Neural progenitor cell (in vitro differentiated cells): Measurements from ENCODE around the gene PI4KB. TPM values are rescaled to one million over a fixed set of nuclear protein-coding genes. Genes with fewer than 3 reads are reported as not detected.

Experiments used
- DNase-seq: peaks from one replicate; pipeline ENCODE4 v3.0.0-alpha.2; 2016; ENCODE audit warnings: low spot score
- H2AFZ ChIP-seq: fragments of 200-600 bp; sonication (generic); replicated peaks from 2 replicates; pipeline ENCODE4 v1.6.1; 2016; ENCODE audit warnings: antibody characterized with exemption
- H3F3A ChIP-seq: fragments of 200-600 bp; sonication (generic); 2 replicates; pipeline ENCODE4 v1.6.1; 2016; ENCODE audit warnings: antibody characterized with exemption, low read depth
- H3K27ac ChIP-seq: fragments of 200-600 bp; sonication (generic); 2 replicates; pipeline ENCODE4 v1.5.1; 2016; ENCODE audit warnings: mild to moderate bottlenecking
- H3K27me3 ChIP-seq: fragments of 200-600 bp; sonication (generic); 2 replicates; pipeline ENCODE4 v1.6.1; 2016; ENCODE audit warnings: mild to moderate bottlenecking, moderate library complexity
- H3K36me3 ChIP-seq: fragments of 200-600 bp; sonication (generic); 2 replicates; pipeline ENCODE4 v1.5.1; 2016
- H3K4me1 ChIP-seq: fragments of 200-600 bp; sonication (generic); 2 replicates; pipeline ENCODE4 v1.6.1; 2016; ENCODE audit warnings: mixed run types
- H3K4me2 ChIP-seq: fragments of 200-600 bp; sonication (generic); 2 replicates; pipeline ENCODE4 v1.6.1; 2016
- H3K4me3 ChIP-seq: fragments of 200-600 bp; sonication (generic); 2 replicates; pipeline ENCODE4 v1.5.1; 2016
- H3K79me2 ChIP-seq: fragments of 200-600 bp; sonication (generic); 2 replicates; pipeline ENCODE4 v1.6.1; 2016; ENCODE audit warnings: low read depth
- H3K9ac ChIP-seq: fragments of 200-600 bp; sonication (generic); 2 replicates; pipeline ENCODE4 v1.6.1; 2016
- H3K9me3 ChIP-seq: fragments of 200-600 bp; sonication (generic); 2 replicates; pipeline ENCODE4 v1.5.1; 2016; ENCODE audit warnings: low read depth
- H4K20me1 ChIP-seq: fragments of 200-600 bp; sonication (generic); 2 replicates; pipeline ENCODE4 v1.6.1; 2016; ENCODE audit warnings: low read depth
- H3K27ac Mint-ChIP-seq: 3 replicates; pipeline ENCODE4 v1.8.0; 2021; ENCODE audit warnings: mixed read lengths
- H3K27me3 Mint-ChIP-seq: 2 replicates; pipeline ENCODE4 v1.8.0; 2022; ENCODE audit warnings: low read depth, mild to moderate bottlenecking, inconsistent platforms, moderate library complexity, mixed read lengths; ENCODE audit not compliant: insufficient read depth
- H3K36me3 Mint-ChIP-seq: 3 replicates; pipeline ENCODE4 v1.8.0; 2021; ENCODE audit warnings: mixed read lengths
- H3K4me1 Mint-ChIP-seq: 3 replicates; pipeline ENCODE4 v1.8.0; 2021; ENCODE audit warnings: mixed read lengths
- H3K4me3 Mint-ChIP-seq: 3 replicates; pipeline ENCODE4 v1.8.0; 2021; ENCODE audit warnings: mild to moderate bottlenecking, moderate library complexity, mixed read lengths
- H3K9me3 Mint-ChIP-seq: 3 replicates; pipeline ENCODE4 v1.8.0; 2020; ENCODE audit warnings: mixed read lengths
- CTCF ChIP-seq: fragments of 200-600 bp; sonication (generic); IDR thresholded peaks from 2 replicates; pipeline ENCODE4 v1.5.1; 2017; ENCODE audit warnings: antibody characterized with exemption, mild to moderate bottlenecking
- EZH2 ChIP-seq: fragments of 200-600 bp; sonication (generic); IDR thresholded peaks from 2 replicates; pipeline ENCODE4 v1.6.1; 2017; ENCODE audit warnings: antibody characterized with exemption, mild to moderate bottlenecking, moderate library complexity
- EZH2phosphoT487 ChIP-seq: fragments of 200-600 bp; sonication (generic); IDR thresholded peaks from 2 replicates; pipeline ENCODE4 v1.6.1; 2017; ENCODE audit warnings: antibody characterized with exemption
- total RNA-seq: library from RNA; depleted of rRNA; stranded (reverse); fragments of >200 nt; gene quantifications from 2 replicates; pipeline ENCODE4 v1.2.3, GENCODE V29; 2015; ENCODE audit warnings: low replicate concordance

The PI4KB gene
- total RNA-seq, 1 donor from 2014 or later, result 19.0 TPM

GRCh38 chr1:151326619-151327222 lies 495 bp downstream of the PI4KB start:
- H3K27ac Mint-ChIP-seq, result peak overlapping the region; percentile 94
- no peaks in the 10 kb centered on the region for H3K9me3 Mint-ChIP-seq
- peaks cover 11% of the 10 kb centered on the region for H3F3A ChIP-seq
- peaks cover 4% of the 10 kb centered on the region for H3K27me3 Mint-ChIP-seq
- H3K4me3 ChIP-seq, result peak overlapping the region; percentile 64
- peaks cover 15% of the 10 kb centered on the region for H3K36me3 Mint-ChIP-seq
- peaks cover 10% of the 10 kb centered on the region for H3K4me1 ChIP-seq
- no peaks in the 10 kb centered on the region for H3K9me3 ChIP-seq
- peaks cover 26% of the 10 kb centered on the region for H3K4me1 Mint-ChIP-seq
- H3K4me3 Mint-ChIP-seq, result peak overlapping the region; percentile 92
- H3K27me3 ChIP-seq, result no peaks in the 10 kb centered on the region
- peak overlapping the region; percentile 92 for H3K9ac ChIP-seq
- peak overlapping the region; percentile 86 for H3K4me2 ChIP-seq
- no peak for DNase-seq
- H2AFZ ChIP-seq, result no peak overlapping the region
- H3K79me2 ChIP-seq, result peaks cover 38% of the 10 kb centered on the region
- no peaks in the 10 kb centered on the region for H4K20me1 ChIP-seq
- TF ChIP-seq CTCF (no peak), EZH2phosphoT487 (no peak), EZH2 (no peak)
- H3K36me3 ChIP-seq, result no peaks in the 10 kb centered on the region
- no peak overlapping the region for H3K27ac ChIP-seq

GRCh38 chr1:151325646-151326429 lies 1.4 kb downstream of the PI4KB start:
- no peak for DNase-seq
- Histone ChIP-seq H3K4me3 (peak overlapping the region; percentile 64), H3F3A (peaks cover 11% of the 10 kb centered on the region), H3K79me2 (peaks cover 38% of the 10 kb centered on the region), H3K36me3 (no peaks in the 10 kb centered on the region), H4K20me1 (no peaks in the 10 kb centered on the region), H3K4me1 (peaks cover 10% of the 10 kb centered on the region), H3K4me2 (peak overlapping the region; percentile 86), H3K27ac (no peak overlapping the region), H3K27me3 (no peaks in the 10 kb centered on the region), H3K9me3 (no peaks in the 10 kb centered on the region), H2AFZ (no peak overlapping the region), H3K9ac (peak overlapping the region; percentile 92)
- no peak for TF ChIP-seq EZH2
- H3K9me3 Mint-ChIP-seq, result no peaks in the 10 kb centered on the region
- H3K4me3 Mint-ChIP-seq, result peak overlapping the region; percentile 92
- peaks cover 26% of the 10 kb centered on the region for H3K4me1 Mint-ChIP-seq
- H3K36me3 Mint-ChIP-seq, result peaks cover 18% of the 10 kb centered on the region
- peaks cover 4% of the 10 kb centered on the region for H3K27me3 Mint-ChIP-seq
- H3K27ac Mint-ChIP-seq, result peak overlapping the region; percentile 94

GRCh38 chr1:151325231-151325630 lies 2.0 kb downstream of the PI4KB start:
- peaks cover 11% of the 10 kb centered on the region for H3F3A ChIP-seq
- no peak overlapping the region for H3K4me3 ChIP-seq
- H3K27me3 ChIP-seq, result no peaks in the 10 kb centered on the region
- peaks cover 20% of the 10 kb centered on the region for H3K36me3 Mint-ChIP-seq
- no peak overlapping the region for H3K27ac Mint-ChIP-seq
- H4K20me1 ChIP-seq, result no peaks in the 10 kb centered on the region
- no peak overlapping the region for H3K27ac ChIP-seq
- no peak overlapping the region for H2AFZ ChIP-seq
- H3K27me3 Mint-ChIP-seq, result peaks cover 4% of the 10 kb centered on the region
- no peak overlapping the region for H3K9ac ChIP-seq
- no peaks in the 10 kb centered on the region for H3K36me3 ChIP-seq
- H3K4me1 ChIP-seq, result peaks cover 10% of the 10 kb centered on the region
- no peak overlapping the region for H3K4me2 ChIP-seq
- DNase-seq, result no peak
- TF ChIP-seq EZH2phosphoT487 (no peak), CTCF (no peak), EZH2 (no peak)
- peak overlapping the region; percentile 92 for H3K4me3 Mint-ChIP-seq
- H3K9me3 Mint-ChIP-seq, result no peaks in the 10 kb centered on the region
- H3K79me2 ChIP-seq, result peaks cover 38% of the 10 kb centered on the region
- H3K4me1 Mint-ChIP-seq, result peaks cover 26% of the 10 kb centered on the region
- H3K9me3 ChIP-seq, result no peaks in the 10 kb centered on the region
